ENCODE results near the gene ST14.

The ST14 gene

GRCh38 chr11:130204703-130205095, 45.1 kb downstream of the ST14 start:
- DNase-seq (ENCODE audit: low read depth): no peak
- TF ChIP-seq, protein P1, sequence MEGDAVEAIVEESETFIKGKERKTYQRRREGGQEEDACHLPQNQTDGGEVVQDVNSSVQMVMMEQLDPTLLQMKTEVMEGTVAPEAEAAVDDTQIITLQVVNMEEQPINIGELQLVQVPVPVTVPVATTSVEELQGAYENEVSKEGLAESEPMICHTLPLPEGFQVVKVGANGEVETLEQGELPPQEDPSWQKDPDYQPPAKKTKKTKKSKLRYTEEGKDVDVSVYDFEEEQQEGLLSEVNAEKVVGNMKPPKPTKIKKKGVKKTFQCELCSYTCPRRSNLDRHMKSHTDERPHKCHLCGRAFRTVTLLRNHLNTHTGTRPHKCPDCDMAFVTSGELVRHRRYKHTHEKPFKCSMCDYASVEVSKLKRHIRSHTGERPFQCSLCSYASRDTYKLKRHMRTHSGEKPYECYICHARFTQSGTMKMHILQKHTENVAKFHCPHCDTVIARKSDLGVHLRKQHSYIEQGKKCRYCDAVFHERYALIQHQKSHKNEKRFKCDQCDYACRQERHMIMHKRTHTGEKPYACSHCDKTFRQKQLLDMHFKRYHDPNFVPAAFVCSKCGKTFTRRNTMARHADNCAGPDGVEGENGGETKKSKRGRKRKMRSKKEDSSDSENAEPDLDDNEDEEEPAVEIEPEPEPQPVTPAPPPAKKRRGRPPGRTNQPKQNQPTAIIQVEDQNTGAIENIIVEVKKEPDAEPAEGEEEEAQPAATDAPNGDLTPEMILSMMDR (conservative IDR thresholded peaks at IDR 0.05; ENCODE audit: control insufficient read depth, insufficient read depth, low read depth, low read length): no peak
- no peak overlapping the region for H3K4me3 ChIP-seq (ENCODE audit: control insufficient read depth, low read depth, low read length)

- TF ChIP-seq, protein P1 (conservative IDR thresholded peaks at IDR 0.05; ENCODE audit: control insufficient read depth, insufficient read depth, low read depth, low read length): no peak
- no peak overlapping the region for H3K4me3 ChIP-seq (ENCODE audit: control insufficient read depth, low read depth, low read length)
- DNase-seq (ENCODE audit: low read depth): no peak
Measured at GRCh38 chr11:130206141-130206540, 46.6 kb downstream of the ST14 start.

DNA sequence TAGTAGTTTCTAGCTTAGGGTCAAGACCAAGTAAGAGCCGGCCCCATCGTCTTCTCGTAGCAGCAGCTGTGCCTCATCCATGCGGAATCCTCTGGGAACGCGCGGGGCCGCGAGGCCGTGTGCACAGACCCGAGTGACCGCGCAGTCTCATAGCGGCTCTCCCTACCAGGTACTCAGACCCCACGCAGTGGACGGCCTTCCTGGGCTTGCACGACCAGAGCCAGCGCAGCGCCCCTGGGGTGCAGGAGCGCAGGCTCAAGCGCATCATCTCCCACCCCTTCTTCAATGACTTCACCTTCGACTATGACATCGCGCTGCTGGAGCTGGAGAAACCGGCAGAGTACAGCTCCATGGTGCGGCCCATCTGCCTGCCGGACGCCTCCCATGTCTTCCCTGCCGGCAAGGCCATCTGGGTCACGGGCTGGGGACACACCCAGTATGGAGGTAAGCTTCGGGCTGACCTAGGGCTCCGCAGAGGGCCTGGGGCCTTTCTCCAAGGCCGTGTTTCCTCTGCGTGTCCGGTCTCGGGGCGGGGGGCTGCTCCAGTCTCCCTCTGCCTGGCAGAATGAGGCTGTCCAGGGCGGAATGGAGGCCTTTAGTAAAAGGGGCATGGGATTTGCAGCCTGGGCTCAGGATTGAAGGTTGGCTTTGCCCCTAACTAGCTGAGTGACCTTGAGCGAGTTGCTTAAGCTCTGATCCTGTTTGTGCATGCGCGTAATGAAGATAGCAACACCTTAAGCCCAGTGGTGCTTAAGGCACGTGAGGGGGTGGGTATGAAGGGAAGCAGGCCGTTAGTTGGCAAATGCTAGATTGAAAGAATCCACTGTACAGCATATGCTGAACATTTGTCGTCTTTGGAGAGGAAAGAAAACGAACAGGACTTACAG, 48.9 kb downstream of the ST14 start:
- TF ChIP-seq, protein P1 (conservative IDR thresholded peaks at IDR 0.05; ENCODE audit: control insufficient read depth, insufficient read depth, low read depth, low read length): no peak
- no peak overlapping the region for H3K4me3 ChIP-seq (ENCODE audit: control insufficient read depth, low read depth, low read length)
- DNase-seq (ENCODE audit: low read depth): no peak

GRCh38 chr11:130209128-130209932, 49.7 kb downstream of the ST14 start:
- no peak overlapping the region for H3K4me3 ChIP-seq (ENCODE audit: control insufficient read depth, low read depth, low read length)
- TF ChIP-seq, protein P1 (conservative IDR thresholded peaks at IDR 0.05; ENCODE audit: control insufficient read depth, insufficient read depth, low read depth, low read length): no peak
- no peak for DNase-seq (ENCODE audit: low read depth)

DNA sequence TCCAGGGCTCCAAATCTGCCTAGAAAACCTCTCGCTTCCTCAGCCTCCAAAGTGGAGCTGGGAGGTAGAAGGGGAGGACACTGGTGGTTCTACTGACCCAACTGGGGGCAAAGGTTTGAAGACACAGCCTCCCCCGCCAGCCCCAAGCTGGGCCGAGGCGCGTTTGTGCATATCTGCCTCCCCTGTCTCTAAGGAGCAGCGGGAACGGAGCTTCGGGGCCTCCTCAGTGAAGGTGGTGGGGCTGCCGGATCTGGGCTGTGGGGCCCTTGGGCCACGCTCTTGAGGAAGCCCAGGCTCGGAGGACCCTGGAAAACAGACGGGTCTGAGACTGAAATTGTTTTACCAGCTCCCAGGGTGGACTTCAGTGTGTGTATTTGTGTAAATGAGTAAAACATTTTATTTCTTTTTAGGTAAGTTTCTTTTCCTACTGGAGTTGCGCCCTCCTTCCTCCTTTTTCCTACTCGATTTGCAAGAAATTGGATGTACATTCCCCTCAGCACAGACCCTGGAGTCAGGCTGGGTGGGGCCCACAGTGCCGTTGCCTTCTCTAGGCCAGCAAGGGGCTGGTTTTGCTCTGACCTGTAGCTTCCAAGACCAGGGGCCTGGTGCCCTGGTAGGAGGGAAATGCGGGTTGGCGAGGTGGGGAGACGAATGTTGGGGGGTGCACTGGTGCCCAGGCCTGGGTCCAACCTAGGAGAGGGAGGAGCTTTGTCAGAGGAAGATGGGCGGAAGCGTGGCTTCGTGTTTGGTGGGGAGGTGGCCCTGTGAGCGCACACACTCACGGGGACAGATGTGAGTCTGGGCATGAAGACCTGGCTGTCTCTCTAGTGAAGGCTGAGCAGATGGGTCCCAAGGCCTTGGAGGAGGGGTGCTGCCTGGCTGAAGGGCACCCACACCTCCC, 50.6 kb downstream of the ST14 start:
- TF ChIP-seq, protein P1 (conservative IDR thresholded peaks at IDR 0.05; ENCODE audit: control insufficient read depth, insufficient read depth, low read depth, low read length): no peak
- no peak overlapping the region for H3K4me3 ChIP-seq (ENCODE audit: control insufficient read depth, low read depth, low read length)
- no peak for DNase-seq (ENCODE audit: low read depth)

- H3K4me3 ChIP-seq (ENCODE audit: control insufficient read depth, low read depth, low read length): no peak overlapping the region
- TF ChIP-seq, protein P1 (conservative IDR thresholded peaks at IDR 0.05; ENCODE audit: control insufficient read depth, insufficient read depth, low read depth, low read length): no peak
- DNase-seq (ENCODE audit: low read depth): no peak
Measured at GRCh38 chr11:130211144-130211543, 51.6 kb downstream of the ST14 start.
